Stimulated activated CD4-positive, alpha-beta T cell treated with anti-CD3 and anti-CD28 coated beads, TNF-alpha, amount 100 ng/mL, for 1 hour (primary cell): ENCODE data around the gene SYTL5.

Experiments used
- DNase-seq, 3 donors: peaks; one replicate each; pipeline ENCODE4 v3.0.0-alpha.2; 2020; ENCODE audit warnings: low read depth in 3 of 3, low spot score in 1 of 3

Gene SYTL5

DNA sequence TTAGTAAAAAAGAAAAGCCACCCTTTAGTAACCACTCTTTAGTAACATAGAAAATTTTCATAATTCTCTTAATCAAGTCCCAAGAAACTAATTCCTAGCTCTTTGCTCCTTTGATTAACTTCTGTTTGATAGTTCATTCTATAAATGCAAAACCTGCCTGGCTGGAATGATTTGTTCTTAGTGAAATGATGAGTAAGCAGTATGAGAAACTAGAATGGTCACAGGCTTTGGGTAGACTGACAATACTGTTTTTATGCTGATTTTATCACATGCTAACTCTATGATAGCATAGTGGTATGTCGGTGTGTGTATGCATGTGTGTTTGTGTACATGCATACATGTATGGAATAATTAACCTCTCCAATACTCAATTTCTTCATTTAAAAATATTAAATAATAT is 81.2 kb downstream of the SYTL5 start:
- DNase-seq = no peak

DNA sequence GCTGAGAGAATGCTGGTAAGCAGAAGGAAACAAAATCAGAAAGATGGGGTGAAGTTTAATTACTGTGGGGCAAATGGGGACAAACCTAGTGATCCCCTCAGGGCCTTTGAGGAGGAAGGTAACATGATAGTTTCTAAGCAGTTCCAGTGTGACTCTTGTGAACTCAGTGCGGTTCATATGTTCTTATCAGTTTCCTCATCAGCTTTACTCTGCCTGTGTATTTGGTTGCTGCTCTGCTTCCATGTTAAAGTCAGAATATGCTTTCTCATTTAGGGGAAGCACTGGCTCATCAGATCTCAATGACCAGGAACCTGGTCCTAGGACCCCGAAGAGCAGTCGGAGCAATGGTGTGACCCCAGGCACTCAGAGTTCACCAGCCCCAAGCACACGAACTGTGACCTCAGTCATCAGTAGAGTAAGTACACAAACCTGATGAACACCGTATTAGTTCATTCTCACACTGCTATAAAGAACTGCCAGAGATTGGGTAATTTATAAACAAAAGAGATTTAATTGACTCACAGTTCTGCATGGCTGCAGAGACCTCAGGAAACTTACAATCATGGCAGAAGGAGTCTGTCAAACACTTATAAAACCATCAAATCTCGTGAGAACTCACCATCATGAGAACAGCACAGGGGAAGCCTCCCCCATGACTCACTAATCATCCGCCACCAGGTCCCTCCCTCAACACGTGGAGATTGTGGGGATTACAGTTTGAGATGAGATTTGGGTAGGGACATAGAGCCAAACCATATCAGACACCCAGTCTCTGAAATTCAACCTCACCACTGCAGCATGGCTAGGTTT is 83.0 kb downstream of the SYTL5 start:
- no peak for DNase-seq

DNA sequence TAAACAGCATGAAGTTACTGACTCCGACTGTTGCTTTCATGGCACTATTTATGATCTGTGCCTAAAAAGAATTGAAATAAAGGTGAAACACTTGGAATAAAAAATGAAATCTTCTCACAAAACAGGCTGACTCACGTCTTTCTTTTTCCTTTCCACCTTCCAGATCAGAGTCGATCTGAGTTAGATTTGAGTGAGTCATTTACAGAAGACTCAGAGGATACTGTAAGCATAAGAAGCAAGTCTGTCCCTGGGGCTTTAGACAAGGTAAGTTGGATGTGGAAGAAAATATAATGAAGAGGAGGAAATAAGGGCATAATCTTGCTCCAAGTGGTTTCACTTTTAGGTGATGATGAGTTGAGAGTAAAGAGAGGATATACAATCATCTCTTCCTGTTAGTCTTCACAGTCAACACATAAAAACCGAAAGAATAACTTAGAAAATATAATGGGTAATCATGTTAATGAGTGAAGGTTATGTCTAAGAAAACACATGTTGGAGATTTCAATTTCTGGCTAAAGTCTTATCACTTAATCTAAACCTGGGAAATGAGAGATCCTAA is 89.7 kb downstream of the SYTL5 start:
- DNase-seq = no peak

DNA sequence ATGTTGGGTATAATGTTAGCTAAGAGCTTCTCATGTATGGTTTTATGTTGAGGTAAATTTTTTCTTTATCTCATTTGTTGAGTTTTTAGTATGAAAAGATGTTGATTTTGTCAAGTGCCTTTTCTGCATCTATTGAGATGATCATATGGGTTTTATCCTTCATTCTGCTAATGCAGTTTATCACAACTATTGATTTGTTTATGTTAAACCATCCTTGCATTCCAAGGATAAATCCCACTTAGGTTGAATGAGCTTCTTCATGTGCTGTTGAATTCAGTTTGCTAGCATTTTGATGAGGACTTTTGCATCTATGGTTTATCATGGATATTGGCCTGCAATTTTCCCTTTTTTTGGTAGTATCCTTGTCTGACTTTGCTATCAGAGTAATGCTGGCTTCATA is 93.3 kb downstream of the SYTL5 start:
- no peak for DNase-seq

DNA sequence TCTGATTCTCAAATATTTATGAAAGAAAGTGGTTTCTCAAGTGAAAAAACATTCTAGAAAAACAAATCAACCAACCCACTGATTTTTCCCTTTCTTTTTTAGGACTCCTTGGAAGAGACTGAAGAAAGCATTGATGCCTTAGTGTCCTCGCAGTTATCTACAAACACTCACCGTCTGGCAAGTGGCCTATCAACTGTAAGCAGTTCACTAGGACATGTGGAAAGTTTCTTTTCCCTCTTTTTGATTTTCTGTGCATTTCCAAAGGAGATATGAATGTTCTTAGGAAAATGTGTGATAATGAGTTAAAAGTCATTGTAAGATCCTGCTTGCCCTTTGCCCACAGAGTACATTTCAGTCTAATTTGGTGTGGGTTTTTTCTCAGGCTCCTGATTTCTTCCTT is 95.9 kb downstream of the SYTL5 start:
- no peak for DNase-seq

- no peak for DNase-seq
These were observed 96.5 kb downstream of the SYTL5 start for GRCh38 chrX:38102875-38103274.

DNA sequence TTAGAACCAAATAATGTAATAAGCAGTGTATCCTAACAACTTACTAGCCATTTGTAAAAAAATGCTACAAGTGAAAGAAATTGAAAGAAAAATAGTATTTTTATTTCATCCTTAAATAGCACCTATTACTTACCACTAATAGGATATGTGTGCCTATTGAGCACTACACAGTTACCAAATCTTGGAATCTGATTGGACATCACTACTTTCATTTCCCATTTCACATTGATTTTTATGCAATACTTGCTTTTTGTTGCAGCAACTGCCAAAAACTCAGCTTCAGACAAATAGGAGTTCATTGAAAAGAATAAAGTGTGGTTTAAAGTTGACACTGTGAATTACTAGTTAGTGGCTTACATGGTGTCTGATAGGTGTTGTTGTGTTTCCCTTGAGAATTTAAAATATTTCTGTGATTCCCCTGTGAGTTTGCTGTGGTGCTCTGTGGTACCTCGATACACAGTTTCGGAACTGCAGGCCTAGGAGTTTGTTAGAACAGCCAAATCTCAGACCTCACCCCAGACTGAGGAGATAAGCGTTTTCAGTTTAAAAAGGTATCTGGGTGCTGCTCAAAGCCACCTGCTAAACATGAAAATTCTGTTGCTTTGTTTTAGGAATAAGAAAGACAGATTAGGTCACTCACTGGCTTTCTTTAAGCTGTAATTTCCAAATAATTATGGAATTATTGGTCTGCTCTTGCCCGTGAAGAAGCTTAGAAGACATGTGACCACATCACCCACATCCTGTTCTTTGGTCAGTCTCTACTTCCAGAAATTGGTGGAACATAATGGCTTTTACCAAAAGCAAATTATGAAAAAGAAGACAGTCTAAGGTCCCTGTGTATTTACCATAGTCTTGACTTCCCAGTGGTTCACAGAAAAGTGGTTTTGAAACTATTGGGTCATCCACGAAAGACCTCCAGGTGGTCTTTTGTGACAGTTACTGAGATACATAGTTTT is 97.8 kb downstream of the SYTL5 start:
- DNase-seq = no peak

DNA sequence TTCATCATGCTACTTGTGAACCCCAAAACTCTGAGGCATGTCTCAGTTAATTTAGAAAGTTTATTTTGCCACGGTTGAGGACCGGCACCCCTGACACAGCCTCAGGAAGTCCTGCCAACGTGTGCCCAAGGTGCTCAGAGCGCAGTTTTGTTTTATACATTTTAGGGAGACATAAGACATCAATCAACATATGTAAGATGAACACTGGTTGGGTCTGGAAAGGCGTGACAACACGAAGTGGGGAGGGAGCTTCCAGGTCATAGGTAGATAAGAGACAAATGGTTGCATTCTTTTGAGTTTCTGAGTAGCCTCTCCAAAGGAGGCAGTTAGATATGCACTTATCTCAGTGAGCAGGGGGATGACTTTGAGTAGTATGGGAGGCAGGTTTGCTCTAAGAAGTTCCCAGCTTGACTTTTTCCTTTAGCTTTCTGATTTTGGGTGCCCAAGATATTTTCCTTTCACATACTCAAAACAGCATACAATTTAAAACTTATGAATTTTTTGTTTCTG is 98.9 kb downstream of the SYTL5 start:
- no peak for DNase-seq

- DNase-seq = no peak
These were observed 100.8 kb downstream of the SYTL5 start for GRCh38 chrX:38106991-38107655.

- DNase-seq = no peak
These were observed 102.0 kb downstream of the SYTL5 start for GRCh38 chrX:38108364-38108763.

- DNase-seq = no peak
These were observed 102.9 kb downstream of the SYTL5 start for GRCh38 chrX:38109042-38109898.

- no peak for DNase-seq
These were observed 103.9 kb downstream of the SYTL5 start for GRCh38 chrX:38110231-38110630.

DNA sequence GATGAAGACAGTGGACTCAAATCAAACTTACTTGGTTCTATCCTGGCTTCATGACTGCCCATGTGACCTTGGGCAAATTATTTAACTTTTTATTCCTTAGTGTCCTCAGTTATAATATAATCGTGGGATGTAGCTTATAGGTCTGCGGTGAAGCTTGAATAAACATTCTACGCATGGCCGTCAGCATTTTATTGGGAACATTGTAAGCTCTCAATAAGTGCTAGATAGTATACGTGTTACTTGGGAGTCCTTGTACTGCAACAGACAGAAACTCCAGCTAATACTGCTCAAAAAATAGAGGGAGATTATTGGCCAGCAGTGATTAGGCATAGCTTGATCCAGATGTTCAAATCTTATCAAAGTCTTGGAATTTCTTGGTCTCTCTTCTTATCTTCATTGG is 104.8 kb downstream of the SYTL5 start:
- no peak for DNase-seq

GRCh38 chrX:38112566-38112965 is 106.2 kb downstream of the SYTL5 start:
- no peak for DNase-seq

DNA sequence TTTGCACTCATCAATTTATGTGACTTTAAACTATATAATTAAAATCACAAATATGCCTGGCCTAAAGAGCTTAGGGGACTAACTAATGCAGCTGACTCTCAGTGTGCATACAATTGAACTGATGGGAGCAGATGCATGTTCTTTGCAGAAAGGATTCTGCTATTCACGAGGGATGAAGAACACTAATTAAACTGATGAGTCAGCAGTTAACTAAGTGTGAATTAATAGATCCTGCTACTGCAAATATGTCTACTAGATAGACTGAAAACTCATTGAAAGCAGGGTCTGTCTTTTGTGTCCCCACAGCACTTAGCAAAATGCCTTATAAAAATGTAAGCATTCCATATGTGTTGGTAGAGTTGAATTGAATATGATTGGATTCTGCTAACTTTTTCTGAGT is 110.4 kb downstream of the SYTL5 start:
- DNase-seq = no peak

- no peak for DNase-seq
These were observed 111.1 kb downstream of the SYTL5 start for GRCh38 chrX:38117485-38117884.

GRCh38 chrX:38124000-38124399 is 117.6 kb downstream of the SYTL5 start:
- DNase-seq = no peak

GRCh38 chrX:38126179-38126578 is 119.8 kb downstream of the SYTL5 start:
- no peak for DNase-seq

DNA sequence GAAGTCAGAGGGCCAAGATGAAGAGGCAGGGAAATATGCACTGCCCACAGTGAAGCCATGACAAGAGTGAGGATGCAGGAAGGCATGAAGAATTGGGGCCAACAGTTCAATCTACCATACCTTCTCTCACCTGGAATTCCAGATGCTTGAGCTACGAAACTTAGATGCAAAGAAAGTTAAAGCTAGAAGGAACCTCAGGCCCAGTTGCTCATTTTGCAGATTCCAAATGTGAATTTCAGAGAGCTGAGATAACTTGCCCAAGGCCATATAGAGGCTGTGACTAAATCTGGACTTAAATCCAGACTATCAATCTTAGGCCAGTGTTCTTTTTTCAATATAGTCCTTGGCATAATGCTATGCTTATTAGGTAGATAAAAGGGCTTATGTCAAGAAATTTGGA is 121.6 kb downstream of the SYTL5 start:
- DNase-seq = no peak

- no peak for DNase-seq
These were observed 123.0 kb downstream of the SYTL5 start for GRCh38 chrX:38129366-38129765.
